GM18517 (cell line): Measurements from ENCODE around the gene ELK4.

Experiments
- ATAC-seq: cut with Tn5 transposase; IDR thresholded peaks from one replicate; pipeline ENCODE4 v1.9.1; 2021; ENCODE audit warnings: mild to moderate bottlenecking, moderate library complexity; ENCODE audit not compliant: unreplicated experiment

Gene ELK4

GRCh38 chr1:205582471-205583291, 49.1 kb downstream of the ELK4 start:
- ATAC-seq, result no peak

GRCh38 chr1:205582046-205582445, 49.8 kb downstream of the ELK4 start:
- ATAC-seq, result no peak

GRCh38 chr1:205581321-205581980, 50.4 kb downstream of the ELK4 start:
- no peak for ATAC-seq

- no peak for ATAC-seq
These were observed 51.0 kb downstream of the ELK4 start for GRCh38 chr1:205580923-205581180.

- ATAC-seq, result no peak
These were observed 51.5 kb downstream of the ELK4 start for GRCh38 chr1:205580140-205580922.

GRCh38 chr1:205579711-205580110, 52.1 kb downstream of the ELK4 start:
- no peak for ATAC-seq

GRCh38 chr1:205578780-205579571, 52.8 kb downstream of the ELK4 start:
- ATAC-seq, result no peak

GRCh38 chr1:205577874-205578658, 53.7 kb downstream of the ELK4 start:
- ATAC-seq, result no peak

GRCh38 chr1:205576805-205577761, 54.7 kb downstream of the ELK4 start:
- no peak for ATAC-seq

- no peak for ATAC-seq
These were observed 55.8 kb downstream of the ELK4 start for GRCh38 chr1:205576011-205576410.

- ATAC-seq, result no peak
These were observed 56.4 kb downstream of the ELK4 start for GRCh38 chr1:205575294-205575885.

GRCh38 chr1:205572421-205572820, 59.4 kb downstream of the ELK4 start:
- ATAC-seq, result no peak

GRCh38 chr1:205571747-205572146, 60.1 kb downstream of the ELK4 start:
- ATAC-seq, result no peak

- no peak for ATAC-seq
These were observed 60.8 kb downstream of the ELK4 start for GRCh38 chr1:205570796-205571537.

- ATAC-seq, result no peak
These were observed 61.7 kb downstream of the ELK4 start for GRCh38 chr1:205570173-205570501.

- ATAC-seq, result no peak
These were observed 62.2 kb downstream of the ELK4 start for GRCh38 chr1:205569411-205570172.
